ENCODE data around the gene CCDC12. TPM values are rescaled to one million over a fixed set of nuclear protein-coding genes. Genes with fewer than 3 reads are reported as not detected.

Gene CCDC12
- total and polyA plus RNA-seq, 2 of the 13 experiments (the other 11 are each of a cell fraction or from before 2014, with no cell fraction given), result 30.1 to 49.5 TPM

DNA sequence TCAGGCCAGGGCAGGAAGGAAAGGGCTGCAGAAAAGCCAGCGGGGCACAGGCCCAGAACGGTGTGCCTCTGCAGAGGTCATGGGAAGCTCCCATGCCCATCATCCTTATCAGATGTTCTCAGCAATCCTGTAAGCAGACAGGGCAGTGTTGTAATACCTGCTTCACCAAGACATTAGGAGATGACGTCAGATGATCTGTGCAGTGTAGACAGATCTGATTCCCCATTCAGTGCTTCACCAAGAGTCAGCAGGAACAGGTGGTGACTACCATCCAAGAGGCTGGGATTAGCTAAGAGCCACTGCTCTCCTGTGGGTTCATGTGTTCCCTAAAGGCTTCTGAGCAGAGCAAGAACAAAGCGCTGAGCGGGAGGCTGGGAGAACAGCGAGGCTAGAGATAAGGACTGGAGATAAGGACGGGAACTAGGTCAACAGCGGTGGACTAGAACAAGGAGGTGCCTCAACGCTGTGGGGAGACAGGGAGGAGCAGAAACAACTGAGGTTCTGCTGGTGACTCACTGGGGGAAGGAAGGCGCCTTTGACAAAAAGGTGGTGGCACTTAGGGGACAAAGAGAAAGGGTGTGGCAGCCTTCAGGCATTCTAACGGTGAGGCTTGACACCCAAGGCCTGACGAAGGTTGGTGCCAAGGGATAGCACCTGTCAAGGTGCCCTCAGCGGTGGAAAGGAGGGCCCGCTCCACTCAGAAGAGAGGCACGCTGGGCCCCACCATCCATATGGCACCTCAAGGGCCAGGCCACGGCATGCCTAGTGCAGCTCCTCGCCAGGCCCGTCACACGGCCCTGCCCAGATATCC is 28.4 kb downstream of the CCDC12 start (continued):
- TF ChIP-seq JDP2 (CRISPR knock-in tag; IDR thresholded peaks at IDR 0.05; ENCODE audit: borderline replicate concordance), result no peak
- TF ChIP-seq, protein P1, sequence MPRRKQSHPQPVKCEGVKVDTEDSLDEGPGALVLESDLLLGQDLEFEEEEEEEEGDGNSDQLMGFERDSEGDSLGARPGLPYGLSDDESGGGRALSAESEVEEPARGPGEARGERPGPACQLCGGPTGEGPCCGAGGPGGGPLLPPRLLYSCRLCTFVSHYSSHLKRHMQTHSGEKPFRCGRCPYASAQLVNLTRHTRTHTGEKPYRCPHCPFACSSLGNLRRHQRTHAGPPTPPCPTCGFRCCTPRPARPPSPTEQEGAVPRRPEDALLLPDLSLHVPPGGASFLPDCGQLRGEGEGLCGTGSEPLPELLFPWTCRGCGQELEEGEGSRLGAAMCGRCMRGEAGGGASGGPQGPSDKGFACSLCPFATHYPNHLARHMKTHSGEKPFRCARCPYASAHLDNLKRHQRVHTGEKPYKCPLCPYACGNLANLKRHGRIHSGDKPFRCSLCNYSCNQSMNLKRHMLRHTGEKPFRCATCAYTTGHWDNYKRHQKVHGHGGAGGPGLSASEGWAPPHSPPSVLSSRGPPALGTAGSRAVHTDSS (CRISPR knock-in tag; conservative IDR thresholded peaks at IDR 0.05), result no peak
- no peak for TF ChIP-seq ZBTB38 (CRISPR knock-in tag; IDR thresholded peaks at IDR 0.05)
- no peak for TF ChIP-seq SRSF4 (IDR thresholded peaks at IDR 0.05; ENCODE audit: low read depth, low read length, poor library complexity, severe bottlenecking)
- TF ChIP-seq ZNF556 (CRISPR knock-in tag; IDR thresholded peaks at IDR 0.05; ENCODE audit: borderline replicate concordance), result no peak
- TF ChIP-seq, protein P2, sequence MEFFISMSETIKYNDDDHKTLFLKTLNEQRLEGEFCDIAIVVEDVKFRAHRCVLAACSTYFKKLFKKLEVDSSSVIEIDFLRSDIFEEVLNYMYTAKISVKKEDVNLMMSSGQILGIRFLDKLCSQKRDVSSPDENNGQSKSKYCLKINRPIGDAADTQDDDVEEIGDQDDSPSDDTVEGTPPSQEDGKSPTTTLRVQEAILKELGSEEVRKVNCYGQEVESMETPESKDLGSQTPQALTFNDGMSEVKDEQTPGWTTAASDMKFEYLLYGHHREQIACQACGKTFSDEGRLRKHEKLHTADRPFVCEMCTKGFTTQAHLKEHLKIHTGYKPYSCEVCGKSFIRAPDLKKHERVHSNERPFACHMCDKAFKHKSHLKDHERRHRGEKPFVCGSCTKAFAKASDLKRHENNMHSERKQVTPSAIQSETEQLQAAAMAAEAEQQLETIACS (CRISPR knock-in tag; IDR thresholded peaks at IDR 0.05), result no peak
- TF ChIP-seq MXD3 (CRISPR knock-in tag; IDR thresholded peaks at IDR 0.05), result no peak
- no peak for TF ChIP-seq YEATS2 (CRISPR knock-in tag; IDR thresholded peaks at IDR 0.05; ENCODE audit: borderline replicate concordance)
- TF ChIP-seq ZSCAN30 (CRISPR knock-in tag; IDR thresholded peaks at IDR 0.05), result no peak
- no peak for TF ChIP-seq ZNF276 (CRISPR knock-in tag; IDR thresholded peaks at IDR 0.05; ENCODE audit: low read depth)
- no peak for TF ChIP-seq ZNF773 (CRISPR knock-in tag; IDR thresholded peaks at IDR 0.05; ENCODE audit: borderline replicate concordance)
- no peak for TF ChIP-seq MTA3 (CRISPR knock-in tag; IDR thresholded peaks at IDR 0.05)
- no peak for TF ChIP-seq ZNF724P (CRISPR knock-in tag; IDR thresholded peaks at IDR 0.05; ENCODE audit: borderline replicate concordance)
- TF ChIP-seq ARNT2 (CRISPR knock-in tag; IDR thresholded peaks at IDR 0.05; ENCODE audit: low read depth), result no peak
- TF ChIP-seq, protein P3, sequence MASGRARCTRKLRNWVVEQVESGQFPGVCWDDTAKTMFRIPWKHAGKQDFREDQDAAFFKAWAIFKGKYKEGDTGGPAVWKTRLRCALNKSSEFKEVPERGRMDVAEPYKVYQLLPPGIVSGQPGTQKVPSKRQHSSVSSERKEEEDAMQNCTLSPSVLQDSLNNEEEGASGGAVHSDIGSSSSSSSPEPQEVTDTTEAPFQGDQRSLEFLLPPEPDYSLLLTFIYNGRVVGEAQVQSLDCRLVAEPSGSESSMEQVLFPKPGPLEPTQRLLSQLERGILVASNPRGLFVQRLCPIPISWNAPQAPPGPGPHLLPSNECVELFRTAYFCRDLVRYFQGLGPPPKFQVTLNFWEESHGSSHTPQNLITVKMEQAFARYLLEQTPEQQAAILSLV (CRISPR knock-in tag; IDR thresholded peaks at IDR 0.05; ENCODE audit: borderline replicate concordance), result no peak
- peak; percentile 59; the same call in 1 of the 2 replicates for TF ChIP-seq ZNF770 (CRISPR knock-in tag; IDR thresholded peaks at IDR 0.05)
- TF ChIP-seq MIER3 (CRISPR knock-in tag; IDR thresholded peaks at IDR 0.05; ENCODE audit: borderline replicate concordance), result no peak
- TF ChIP-seq ZSCAN9 (CRISPR knock-in tag; IDR thresholded peaks at IDR 0.05; ENCODE audit: borderline replicate concordance), result no peak
- TF ChIP-seq MAFF (IDR thresholded peaks at IDR 0.05; ENCODE audit: low read depth, low read length), result no peak
- no peak for TF ChIP-seq PRPF4 (IDR thresholded peaks at IDR 0.05; ENCODE audit: low read depth, low read length, poor library complexity, severe bottlenecking)
- TF ChIP-seq ZNF883 (CRISPR knock-in tag; IDR thresholded peaks at IDR 0.05; ENCODE audit: not compliant biosample characterization), result no peak
